CD4-positive, alpha-beta T cell treated with Interleukin-17A for 1 hour (primary cell): Measurements from ENCODE around the gene URB2.

Experiments used
- DNase-seq: peaks from one replicate; pipeline ENCODE4 v3.0.0-alpha.2; 2020

URB2 gene

GRCh38 chr1:229648406-229648805 lies 22.4 kb downstream of the URB2 start:
- DNase-seq, result no peak

GRCh38 chr1:229650045-229650444 lies 24.0 kb downstream of the URB2 start:
- DNase-seq, result no peak

- no peak for DNase-seq
Observed at GRCh38 chr1:229651546-229651945, 25.5 kb downstream of the URB2 start.

- DNase-seq, result no peak
Observed at GRCh38 chr1:229653420-229653819, 27.4 kb downstream of the URB2 start.

GRCh38 chr1:229655781-229656180 lies 29.7 kb downstream of the URB2 start:
- no peak for DNase-seq

- no peak for DNase-seq
Observed at GRCh38 chr1:229657993-229658755, 32.1 kb downstream of the URB2 start.

GRCh38 chr1:229661022-229661877 lies 35.2 kb downstream of the URB2 start:
- peak; percentile 68 for DNase-seq

- DNase-seq, result no peak
Observed at GRCh38 chr1:229661897-229662296, 35.9 kb downstream of the URB2 start.

GRCh38 chr1:229664133-229664689 lies 38.2 kb downstream of the URB2 start:
- DNase-seq, result peak; percentile 72

- DNase-seq, result no peak
Observed at GRCh38 chr1:229665912-229666558, 40.0 kb downstream of the URB2 start.

- DNase-seq, result no peak
Observed at GRCh38 chr1:229666585-229666984, 40.5 kb downstream of the URB2 start.

- no peak for DNase-seq
Observed at GRCh38 chr1:229669333-229669732, 43.3 kb downstream of the URB2 start.

GRCh38 chr1:229671310-229671709 lies 45.3 kb downstream of the URB2 start:
- no peak for DNase-seq

GRCh38 chr1:229672246-229672645 lies 46.2 kb downstream of the URB2 start:
- DNase-seq, result no peak

GRCh38 chr1:229674042-229674441 lies 48.0 kb downstream of the URB2 start:
- DNase-seq, result no peak

GRCh38 chr1:229675396-229675795 lies 49.3 kb downstream of the URB2 start:
- DNase-seq, result no peak

- DNase-seq, result no peak
Observed at GRCh38 chr1:229685149-229685548, 59.1 kb downstream of the URB2 start.

- no peak for DNase-seq
Observed at GRCh38 chr1:229689273-229689672, 63.2 kb downstream of the URB2 start.

GRCh38 chr1:229689904-229690303 lies 63.9 kb downstream of the URB2 start:
- no peak for DNase-seq

GRCh38 chr1:229690662-229691061 lies 64.6 kb downstream of the URB2 start:
- DNase-seq, result no peak

GRCh38 chr1:229691362-229691761 lies 65.3 kb downstream of the URB2 start:
- DNase-seq, result peak; percentile 7

GRCh38 chr1:229693129-229693900 lies 67.3 kb downstream of the URB2 start:
- no peak for DNase-seq
